Stomach (tissue), 9 donors: ENCODE measurements around the gene CACNA1I. TPM values are rescaled to one million over a fixed set of nuclear protein-coding genes. Genes with fewer than 3 reads are reported as not detected.

Source experiments
- DNase-seq, 2 donors: peaks; one replicate each; pipeline versions ENCODE4 v3.0.0 to v3.0.0-alpha.2; 2013 to 2019
- H3K27ac ChIP-seq, 5 donors: fragments of 200-600 bp in 4 of 5; sonication (generic) in 4 of 5; one replicate each; pipeline ENCODE4 v1.5.1; 2013 to 2019; ENCODE audit warnings: mild to moderate bottlenecking in 1 of 5, moderate library complexity in 1 of 5
- H3K27me3 ChIP-seq, 3 donors: fragments of 200-600 bp; sonication (generic); one replicate each; pipeline ENCODE4 v1.5.1; 2017 to 2019; ENCODE audit warnings: mixed run types in 1 of 3
- H3K36me3 ChIP-seq, 4 donors: fragments of 200-600 bp; sonication (generic); 1 replicate in 3 of 4; 2 replicates in 1 of 4; pipeline ENCODE4 v1.5.1; 2016 to 2019
- H3K4me1 ChIP-seq, 4 donors: fragments of 200-600 bp; sonication (generic); one replicate each; pipeline ENCODE4 v1.5.1; 2016 to 2019
- H3K4me3 ChIP-seq, 4 donors: fragments of 200-600 bp; sonication (generic) in 3 of 4; one replicate each; pipeline ENCODE4 v1.5.1; 2016 to 2019; ENCODE audit warnings: mild to moderate bottlenecking in 1 of 4
- H3K9me3 ChIP-seq, 4 donors: fragments of 200-600 bp; sonication (generic); one replicate each; pipeline ENCODE4 v1.5.1; 2016 to 2019
- CTCF ChIP-seq, 7 experiments: fragments of 450-650 bp in 4 of 7; fragments of 200-600 bp in 3 of 7; sonication (generic) in 3 of 7; IDR thresholded peaks; one replicate each; pipeline ENCODE4 v1.5.1; 2016 to 2019; ENCODE audit warnings: antibody characterized with exemption in 7 of 7, control low read depth in 2 of 7, mild to moderate bottlenecking in 1 of 7
- EP300 ChIP-seq: sonication (generic); formaldehyde crosslinking; IDR thresholded peaks from one replicate; pipeline ENCODE4 v1.6.1; 2017; ENCODE audit warnings: antibody characterized with exemption
- POLR2A ChIP-seq, 4 donors: fragments of 450-650 bp; IDR thresholded peaks; one replicate each; pipeline ENCODE4 v1.6.1; 2016; ENCODE audit warnings: antibody characterized with exemption in 4 of 4, control low read depth in 2 of 4, mild to moderate bottlenecking in 1 of 4, moderate library complexity in 1 of 4
- POLR2AphosphoS5 ChIP-seq, 3 donors: sonication (generic); formaldehyde crosslinking; IDR thresholded peaks; one replicate each; pipeline ENCODE4 v1.6.1; 2016; ENCODE audit warnings: antibody characterized with exemption in 3 of 3
- WGBS, 5 donors: extraction: QIAGEN DNeasy Blood & Tissue Kit in 3 of 5; methylation state at CpG; one replicate each; pipeline versions ENCODE4 v1.1.5 to v1.1.7; 2013 to 2018; 5-methylcytosine and 5-hydroxymethylcytosine counted together
- intact Hi-C: fragments of 100-400 bp; cut with DNase I; formaldehyde crosslinking; loops from one replicate; pipeline ENCODE4 v1.15.1; 2023; ENCODE audit warnings: low total_unique reads
- polyA plus RNA-seq, 3 donors: library from polyadenylated mRNA; stranded (reverse); fragments of 200-250 nt; gene quantifications; one replicate each; pipeline ENCODE4 v1.2.3, GENCODE V29; 2013
- total RNA-seq, 5 donors: library from RNA; depleted of rRNA; stranded (reverse); fragments of >200 nt; gene quantifications; one replicate each; pipeline versions ENCODE4 v1.1.0 to v1.2.3, GENCODE V29; 2014 to 2016
- donor health status: healthy with polysubstance abuse.
- donor health status: Bipolar disorder and iron deficiency.
- donor health status: healthy.

The CACNA1I gene
- total and polyA plus RNA-seq, 8 donors = 0.06 to 4.0 (median 0.22) TPM; not detected in 2

GRCh38 chr22:39527481-39527961 is 43.0 kb upstream of the CACNA1I start:
- H3K36me3 ChIP-seq = peaks cover 30 to 72% (median 63%) of the 10 kb centered on the region in 4 donors
- H3K4me3 ChIP-seq = peak overlapping the region in 1 of 4 donors; percentile 81
- no peaks in the 10 kb centered on the region for H3K27me3 ChIP-seq
- H3K9me3 ChIP-seq = no peaks in the 10 kb centered on the region
- TF ChIP-seq CTCF (IDR thresholded peaks at IDR 0.05) (no peak), POLR2AphosphoS5 (IDR thresholded peaks at IDR 0.05) (peak in 1 of 3 donors; percentile 23)
- 31 to 43% (median 38%) methylated on average over 6 of the region's 6 CpGs for WGBS, 5 donors
- intact Hi-C loops = no loop called here
- DNase-seq = peak; percentile 59 to 74
- H3K4me1 ChIP-seq = peaks cover 70 to 96% (median 95%) of the 10 kb centered on the region in 4 donors
- peak overlapping the region; percentile 0 to 82 (median 68) for H3K27ac ChIP-seq

- Histone ChIP-seq H3K27ac (peak overlapping the region; percentile 43 to 82 (median 68)), H3K36me3 (peaks cover 25 to 66% (median 56%) of the 10 kb centered on the region in 4 donors), H3K9me3 (no peaks in the 10 kb centered on the region), H3K27me3 (no peaks in the 10 kb centered on the region), H3K4me1 (peaks cover 63 to 93% (median 90%) of the 10 kb centered on the region in 4 donors), H3K4me3 (peak overlapping the region in 2 of 4 donors; percentile 33 to 81)
- TF ChIP-seq POLR2A (IDR thresholded peaks at IDR 0.05) (no peak), EP300 (no peak), CTCF (IDR thresholded peaks at IDR 0.05) (no peak), POLR2AphosphoS5 (IDR thresholded peaks at IDR 0.05) (no peak)
- intact Hi-C loops = no loop called here
- 57 to 61% (median 60%) methylated on average over 12 of the region's 12 CpGs for WGBS, 5 donors
- DNase-seq = peak in 1 of 2 donors; percentile 23
Observed at GRCh38 chr22:39528080-39528661, 42.4 kb upstream of the CACNA1I start.

DNA sequence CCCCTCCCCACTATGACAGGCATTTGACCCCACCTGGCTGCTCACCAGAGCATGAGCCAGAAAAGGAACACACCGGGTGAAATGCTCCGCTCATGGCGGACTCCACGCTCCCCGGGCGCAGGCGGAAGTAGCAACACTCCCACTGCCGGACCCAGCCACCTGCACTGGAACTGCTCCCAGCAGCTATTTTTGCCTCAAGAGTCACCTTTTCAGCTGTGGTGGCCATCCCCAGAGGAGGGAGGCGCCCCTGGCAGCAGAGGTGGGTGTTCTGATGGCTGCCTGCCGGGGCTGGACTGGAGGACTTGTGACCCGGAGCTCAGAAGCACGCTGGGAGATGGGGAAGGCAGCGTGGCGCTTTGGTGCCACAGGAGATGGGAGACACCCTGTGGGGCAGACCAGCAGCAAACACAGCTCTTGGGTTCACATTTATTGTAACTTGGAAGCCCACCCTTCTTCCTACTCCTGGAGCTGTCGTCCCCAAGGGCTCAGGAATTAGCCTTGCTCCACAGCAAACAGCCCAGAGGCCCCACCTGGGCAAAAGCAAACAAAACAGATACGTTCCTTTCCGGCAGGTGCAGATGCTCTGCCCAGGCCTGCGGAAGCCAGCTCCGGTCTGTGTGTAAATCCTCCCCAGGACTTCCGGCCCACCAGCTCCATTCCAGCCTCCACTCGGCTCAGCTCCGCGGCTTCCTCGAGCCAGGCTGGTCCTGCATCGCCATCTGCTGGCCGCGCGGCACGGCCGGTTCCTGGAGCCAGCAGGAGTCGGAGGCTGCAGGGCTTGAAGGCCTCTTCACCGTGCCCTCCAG is 41.7 kb upstream of the CACNA1I start:
- TF ChIP-seq POLR2AphosphoS5 (IDR thresholded peaks at IDR 0.05) (peak; percentile 57 to 94 (median 72)), POLR2A (IDR thresholded peaks at IDR 0.05) (no peak), CTCF (IDR thresholded peaks at IDR 0.05) (peak in 6 of 7 experiments; percentile 85 to 98 (median 93)), EP300 (no peak)
- 18 to 47% (median 24%) methylated on average over 17 to 32 of the region's 32 CpGs for WGBS, 5 donors
- Histone ChIP-seq H3K27me3 (no peaks in the 10 kb centered on the region), H3K27ac (peak overlapping the region; percentile 43 to 82 (median 68)), H3K4me3 (peak overlapping the region; percentile 6 to 81 (median 26)), H3K4me1 (peaks cover 58 to 89% (median 84%) of the 10 kb centered on the region in 4 donors), H3K9me3 (no peaks in the 10 kb centered on the region), H3K36me3 (peaks cover 18 to 59% (median 49%) of the 10 kb centered on the region in 4 donors)
- peak; percentile 95 to 97 for DNase-seq
- intact Hi-C loops = no loop called here

- WGBS, 5 donors = 43 to 82% (median 54%) methylated on average over 3 to 17 of the region's 17 CpGs
- peak overlapping the region; percentile 3 to 82 (median 67) for H3K27ac ChIP-seq
- no peak for DNase-seq
- no peaks in the 10 kb centered on the region for H3K9me3 ChIP-seq
- peaks cover 12 to 53% (median 43%) of the 10 kb centered on the region in 4 donors for H3K36me3 ChIP-seq
- intact Hi-C loops = no loop called here
- peaks cover 53 to 86% (median 83%) of the 10 kb centered on the region in 4 donors for H3K4me1 ChIP-seq
- H3K27me3 ChIP-seq = no peaks in the 10 kb centered on the region
- peak overlapping the region in 2 of 4 donors; percentile 33 to 81 for H3K4me3 ChIP-seq
- TF ChIP-seq POLR2A (IDR thresholded peaks at IDR 0.05) (no peak), CTCF (IDR thresholded peaks at IDR 0.05) (peak in 2 of 7 experiments; percentile 1 to 50)
Observed at GRCh38 chr22:39529487-39529851, 41.1 kb upstream of the CACNA1I start.
